ENCODE results near the gene TRABD2B. TPM values are rescaled to one million over a fixed set of nuclear protein-coding genes. Genes with fewer than 3 reads are reported as not detected.

The TRABD2B gene
- total and polyA plus RNA-seq, 2 experiments from 2014 or later: 1.00 to 2.3 TPM

- H3K9me2 ChIP-seq (replicated peaks; ENCODE audit: insufficient read depth): no peaks in the 10 kb centered on the region
- no peaks in the 10 kb centered on the region for H3K27me3 ChIP-seq
- no peak overlapping the region for H2AFZ ChIP-seq
- TF ChIP-seq CTCF (IDR thresholded peaks at IDR 0.05; ENCODE audit: poor library complexity) (no peak), EZH2phosphoT487 (IDR thresholded peaks at IDR 0.05; ENCODE audit: low read depth, severe bottlenecking, unreplicated experiment) (no peak), EZH2 (IDR thresholded peaks at IDR 0.05; ENCODE audit: borderline replicate concordance) (no peak)
- no peaks in the 10 kb centered on the region for H4K20me1 ChIP-seq (ENCODE audit: insufficient read depth, poor library complexity, severe bottlenecking)
- no peaks in the 10 kb centered on the region for H3K79me2 ChIP-seq
- no peaks in the 10 kb centered on the region for H3K9me3 ChIP-seq (ENCODE audit: low read depth)
- H3K4me3 ChIP-seq: no peak overlapping the region
- DNase-seq (ENCODE audit: low spot score): no peak
- no peaks in the 10 kb centered on the region for H3K36me3 ChIP-seq (replicated peaks; ENCODE audit: insufficient read depth, low read depth)
- no peak overlapping the region for H3K4me2 ChIP-seq
- WGBS (ENCODE audit: low lambda C conversion rate, missing lambda C conversion rate): 72% methylated on average over 3 of the region's 3 CpGs
- H3K4me1 ChIP-seq (ENCODE audit: insufficient read depth): peaks cover 12% of the 10 kb centered on the region
- no peak overlapping the region for H3K27ac ChIP-seq
Measured at GRCh38 chr1:47975302-47975921, 21.8 kb downstream of the TRABD2B start.

GRCh38 chr1:47972864-47973432, 24.2 kb downstream of the TRABD2B start:
- Histone ChIP-seq H3K9me3 (ENCODE audit: low read depth) (no peaks in the 10 kb centered on the region), H3K9me2 (replicated peaks; ENCODE audit: insufficient read depth) (no peaks in the 10 kb centered on the region), H3K4me1 (ENCODE audit: insufficient read depth) (peaks cover 12% of the 10 kb centered on the region), H3K36me3 (replicated peaks; ENCODE audit: insufficient read depth, low read depth) (no peaks in the 10 kb centered on the region), H3K4me2 (no peak overlapping the region), H4K20me1 (ENCODE audit: insufficient read depth, poor library complexity, severe bottlenecking) (no peaks in the 10 kb centered on the region), H3K27me3 (no peaks in the 10 kb centered on the region), H3K4me3 (no peak overlapping the region), H3K79me2 (no peaks in the 10 kb centered on the region), H3K27ac (no peak overlapping the region), H2AFZ (no peak overlapping the region)
- DNase-seq (ENCODE audit: low spot score): no peak
- TF ChIP-seq EZH2 (IDR thresholded peaks at IDR 0.05; ENCODE audit: borderline replicate concordance) (no peak), CTCF (IDR thresholded peaks at IDR 0.05; ENCODE audit: poor library complexity) (peak; percentile 37), EZH2phosphoT487 (IDR thresholded peaks at IDR 0.05; ENCODE audit: low read depth, severe bottlenecking, unreplicated experiment) (no peak)
- WGBS (ENCODE audit: low lambda C conversion rate, missing lambda C conversion rate): 74% methylated on average over 4 of the region's 4 CpGs

- Histone ChIP-seq H3K4me2 (no peak overlapping the region), H3K4me1 (ENCODE audit: insufficient read depth) (peaks cover 12% of the 10 kb centered on the region), H3K4me3 (no peak overlapping the region), H3K79me2 (no peaks in the 10 kb centered on the region), H4K20me1 (ENCODE audit: insufficient read depth, poor library complexity, severe bottlenecking) (no peaks in the 10 kb centered on the region), H2AFZ (no peak overlapping the region), H3K36me3 (replicated peaks; ENCODE audit: insufficient read depth, low read depth) (no peaks in the 10 kb centered on the region), H3K9me2 (replicated peaks; ENCODE audit: insufficient read depth) (no peaks in the 10 kb centered on the region), H3K27me3 (no peaks in the 10 kb centered on the region), H3K9me3 (ENCODE audit: low read depth) (no peaks in the 10 kb centered on the region), H3K27ac (no peak overlapping the region)
- 89% methylated on average over 2 of the region's 2 CpGs for WGBS (ENCODE audit: low lambda C conversion rate, missing lambda C conversion rate)
- DNase-seq (ENCODE audit: low spot score): no peak
- TF ChIP-seq CTCF (IDR thresholded peaks at IDR 0.05; ENCODE audit: poor library complexity) (no peak), EZH2phosphoT487 (IDR thresholded peaks at IDR 0.05; ENCODE audit: low read depth, severe bottlenecking, unreplicated experiment) (no peak), EZH2 (IDR thresholded peaks at IDR 0.05; ENCODE audit: borderline replicate concordance) (no peak)
Measured at GRCh38 chr1:47971385-47972160, 25.6 kb downstream of the TRABD2B start.

All from hepatocyte (in vitro differentiated cells).